Naive thymus-derived CD4-positive, alpha-beta T cell (primary cell): ENCODE results near the gene PSME4. TPM values are rescaled to one million over a fixed set of nuclear protein-coding genes. Genes with fewer than 3 reads are reported as not detected.
A peak's percentile ranks its signal among the peaks of the same experiment; 100 is the strongest.

Experiments used
- ATAC-seq: fragments of 150-1000 bp; cut with Tn5 transposase; 2 replicates; pipeline ENCODE4 v1.10.0; 2021; ENCODE audit warnings: mild to moderate bottlenecking, moderate library complexity
- CTCF ChIA-PET: fragments of 350-600 bp; sonication (Branson Sonifier 250); formaldehyde crosslinking; loops from one replicate; lab custom pipeline; 2021; ENCODE audit warnings: antibody characterized with exemption; lab: Charles Lee
- POLR2A ChIA-PET: fragments of 350-600 bp; sonication (Branson Sonifier 250); formaldehyde crosslinking; loops from one replicate; lab custom pipeline; 2021; ENCODE audit warnings: antibody characterized with exemption, inconsistent platforms; lab: Charles Lee
- DNase-seq, 9 donors: peaks; one replicate each; pipeline versions ENCODE4 v3.0.0 to v3.0.0-alpha.2; 2020 to 2022; ENCODE audit warnings: mixed read lengths in 1 of 9
- H3K27ac ChIP-seq: one replicate; pipeline ENCODE4 v1.7.0; 2013; ENCODE audit warnings: mild to moderate bottlenecking, low read depth, low read length, moderate library complexity
- H3K27me3 ChIP-seq, 2 donors: one replicate each; pipeline ENCODE4 v1.7.0; 2013; ENCODE audit warnings: low read length in 2 of 2, mild to moderate bottlenecking in 2 of 2, moderate library complexity in 2 of 2; ENCODE audit not compliant: control insufficient read depth in 2 of 2, insufficient read depth in 2 of 2
- H3K36me3 ChIP-seq, 3 experiments: 1 replicate in 2 of 3; 2 replicates in 1 of 3; pipeline ENCODE4 v1.7.0; 2013; ENCODE audit warnings: low read length in 3 of 3, mild to moderate bottlenecking in 3 of 3, moderate library complexity in 1 of 3; ENCODE audit not compliant: insufficient read depth in 3 of 3, control insufficient read depth in 2 of 3
- H3K4me1 ChIP-seq, 2 donors: one replicate each; pipeline ENCODE4 v1.7.0; 2013; ENCODE audit warnings: low read length in 2 of 2, mild to moderate bottlenecking in 2 of 2, moderate library complexity in 1 of 2; ENCODE audit not compliant: control insufficient read depth in 2 of 2, insufficient read depth in 2 of 2
- H3K4me3 ChIP-seq: 2 replicates; pipeline ENCODE4 v1.7.0; 2013; ENCODE audit warnings: mild to moderate bottlenecking, low read length
- H3K9me3 ChIP-seq, 3 experiments: 1 replicate in 2 of 3; 2 replicates in 1 of 3; pipeline ENCODE4 v1.7.0; 2013; ENCODE audit warnings: low read length in 3 of 3; ENCODE audit not compliant: control insufficient read depth in 2 of 3
- H3K27ac Mint-ChIP-seq, 9 donors: one replicate each; pipeline ENCODE4 v1.8.0; 2020 to 2022; ENCODE audit warnings: mixed read lengths in 9 of 9, mild to moderate bottlenecking in 8 of 9, moderate library complexity in 5 of 9, inconsistent platforms in 2 of 9
- H3K27me3 Mint-ChIP-seq, 5 donors: one replicate each; pipeline ENCODE4 v1.8.0; 2021 to 2022; ENCODE audit warnings: mixed read lengths in 5 of 5, mild to moderate bottlenecking in 1 of 5
- H3K36me3 Mint-ChIP-seq, 5 donors: one replicate each; pipeline ENCODE4 v1.8.0; 2020 to 2022; ENCODE audit warnings: mixed read lengths in 5 of 5, mild to moderate bottlenecking in 3 of 5, inconsistent platforms in 1 of 5
- H3K4me1 Mint-ChIP-seq, 7 donors: one replicate each; pipeline ENCODE4 v1.8.0; 2020 to 2022; ENCODE audit warnings: mixed read lengths in 7 of 7, mild to moderate bottlenecking in 3 of 7, inconsistent platforms in 1 of 7
- H3K4me3 Mint-ChIP-seq, 10 donors: one replicate each; pipeline ENCODE4 v1.8.0; 2020 to 2022; ENCODE audit warnings: mild to moderate bottlenecking in 10 of 10, mixed read lengths in 10 of 10, moderate library complexity in 6 of 10, inconsistent platforms in 2 of 10
- H3K9me3 Mint-ChIP-seq, 11 donors: one replicate each; pipeline ENCODE4 v1.8.0; 2020 to 2022; ENCODE audit warnings: mixed read lengths in 11 of 11, mild to moderate bottlenecking in 4 of 11, inconsistent platforms in 1 of 11, moderate library complexity in 1 of 11
- intact Hi-C, 2 donors: fragments of 100-400 bp; cut with micrococcal nuclease; formaldehyde crosslinking; loops; one replicate each; pipeline ENCODE4 v1.15.1; 2023
- polyA plus RNA-seq, 2 donors: library from polyadenylated mRNA; unstranded; fragments of 300-500 nt; fragmentation: Illumina TruSeq; gene quantifications; one replicate each; pipeline ENCODE4 v1.2.3, GENCODE V29; 2021
- total RNA-seq, 6 experiments: library from RNA in 5 of 6; stranded (reverse) in 5 of 6; gene quantifications; 1 replicate in 5 of 6; 2 replicates in 1 of 6; pipeline ENCODE4 v1.2.3 and lab custom pipeline; 2021 to 2026

The PSME4 gene
- total and polyA plus RNA-seq, 7 experiments from 2014 or later, result 2.4 to 80.1 (median 53.3) TPM

- Mint-ChIP-seq H3K4me1 (peaks cover 0 to 5% (median 0%) of the 10 kb centered on the region in 7 donors), H3K27ac (peak overlapping the region in 1 of 9 donors; percentile 12), H3K9me3 (no peaks in the 10 kb centered on the region), H3K27me3 (no peaks in the 10 kb centered on the region), H3K36me3 (peaks cover 22 to 74% (median 56%) of the 10 kb centered on the region in 5 donors), H3K4me3 (no peak overlapping the region)
- H3K27me3 ChIP-seq, result no peaks in the 10 kb centered on the region
- no peak overlapping the region for H3K4me3 ChIP-seq
- ATAC-seq (no peak), DNase-seq (no peak)
- H3K36me3 ChIP-seq, result peaks cover 12 to 84% (median 39%) of the 10 kb centered on the region in 3 experiments
- no peaks in the 10 kb centered on the region for H3K9me3 ChIP-seq
- no peak overlapping the region for H3K27ac ChIP-seq
- POLR2A ChIA-PET, result no interaction called here
- intact Hi-C loops, result no loop called here
- H3K4me1 ChIP-seq, result no peaks in the 10 kb centered on the region
- CTCF ChIA-PET, result interaction anchor here (0.7 kb wide), 1 partner anchor 20 kb away, joined by 3 read pairs; no protein-coding TSS in a partner anchor
Measured at GRCh38 chr2:53886406-53887280, 84.2 kb downstream of the PSME4 start.

DNA sequence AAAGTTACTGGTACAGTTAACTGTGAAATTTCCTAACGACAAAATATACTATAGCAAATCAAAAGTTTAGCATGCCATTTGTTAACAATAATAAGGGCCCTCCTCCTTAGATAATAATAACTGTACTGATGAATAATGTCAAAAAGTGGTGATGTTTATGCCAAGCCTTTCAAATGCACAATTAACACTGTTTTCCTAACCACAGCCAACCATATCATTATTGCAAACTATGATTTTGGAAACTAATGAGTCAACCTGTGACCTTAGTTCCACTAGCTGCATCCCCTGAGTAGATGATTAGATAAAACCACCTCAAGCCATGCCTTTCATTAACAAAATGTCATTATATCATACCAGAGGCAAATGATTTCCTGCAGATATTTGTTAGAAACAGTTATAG is 85.9 kb downstream of the PSME4 start:
- CTCF ChIA-PET, result no interaction called here
- no peak overlapping the region for H3K27ac ChIP-seq
- intact Hi-C loops, result no loop called here
- POLR2A ChIA-PET, result no interaction called here
- Mint-ChIP-seq H3K4me3 (no peak overlapping the region), H3K27ac (no peak overlapping the region), H3K4me1 (peaks cover 0 to 5% (median 0%) of the 10 kb centered on the region in 7 donors), H3K36me3 (peaks cover 20 to 77% (median 54%) of the 10 kb centered on the region in 5 donors), H3K27me3 (no peaks in the 10 kb centered on the region), H3K9me3 (no peaks in the 10 kb centered on the region)
- no peaks in the 10 kb centered on the region for H3K4me1 ChIP-seq
- H3K27me3 ChIP-seq, result no peaks in the 10 kb centered on the region
- DNase-seq (no peak), ATAC-seq (no peak)
- no peaks in the 10 kb centered on the region for H3K9me3 ChIP-seq
- H3K4me3 ChIP-seq, result no peak overlapping the region
- peaks cover 12 to 84% (median 34%) of the 10 kb centered on the region in 3 experiments for H3K36me3 ChIP-seq

GRCh38 chr2:53881986-53882385 is 88.8 kb downstream of the PSME4 start:
- no peaks in the 10 kb centered on the region for H3K27me3 Mint-ChIP-seq
- CTCF ChIA-PET, result no interaction called here
- H3K4me3 ChIP-seq, result no peak overlapping the region
- POLR2A ChIA-PET, result no interaction called here
- H3K27ac ChIP-seq, result no peak overlapping the region
- intact Hi-C loops, result no loop called here
- no peak overlapping the region for H3K4me3 Mint-ChIP-seq
- H3K9me3 Mint-ChIP-seq, result no peaks in the 10 kb centered on the region
- DNase-seq (no peak), ATAC-seq (no peak)
- H3K36me3 Mint-ChIP-seq, result peaks cover 25 to 74% (median 38%) of the 10 kb centered on the region in 5 donors
- H3K4me1 Mint-ChIP-seq, result peaks cover 0 to 5% (median 0%) of the 10 kb centered on the region in 7 donors
- no peaks in the 10 kb centered on the region for H3K4me1 ChIP-seq
- no peaks in the 10 kb centered on the region for H3K9me3 ChIP-seq
- H3K36me3 ChIP-seq, result peaks cover 12 to 57% (median 14%) of the 10 kb centered on the region in 3 experiments
- H3K27ac Mint-ChIP-seq, result no peak overlapping the region
- H3K27me3 ChIP-seq, result no peaks in the 10 kb centered on the region

DNA sequence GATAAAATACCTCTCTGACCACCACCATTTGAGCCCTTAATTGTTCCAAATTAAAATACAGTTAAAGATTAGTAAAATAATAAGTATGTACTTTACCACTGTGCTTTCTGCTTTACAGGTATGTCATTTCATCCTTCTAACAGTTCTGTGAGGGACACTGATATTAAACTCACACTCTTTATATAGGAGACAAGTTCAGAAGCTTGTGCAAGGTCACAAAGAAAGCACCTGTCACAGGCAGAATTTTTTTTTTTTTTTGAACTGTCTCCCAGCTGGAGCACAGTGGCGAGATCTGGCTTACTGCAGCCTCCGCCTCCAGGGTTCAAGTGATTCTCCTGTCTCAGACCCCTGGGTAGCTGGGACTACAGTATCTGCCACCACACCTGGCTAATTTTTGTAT is 89.4 kb downstream of the PSME4 start:
- H3K27me3 ChIP-seq, result no peaks in the 10 kb centered on the region
- DNase-seq (no peak), ATAC-seq (no peak)
- peaks cover 21 to 67% (median 32%) of the 10 kb centered on the region in 5 donors for H3K36me3 Mint-ChIP-seq
- H3K36me3 ChIP-seq, result peaks cover 12 to 51% (median 14%) of the 10 kb centered on the region in 3 experiments
- no peaks in the 10 kb centered on the region for H3K4me1 ChIP-seq
- H3K27ac Mint-ChIP-seq, result peak overlapping the region in 1 of 9 donors; percentile 33
- no peaks in the 10 kb centered on the region for H3K9me3 ChIP-seq
- POLR2A ChIA-PET, result no interaction called here
- intact Hi-C loops, result no loop called here
- peaks cover 0 to 4% (median 0%) of the 10 kb centered on the region in 7 donors for H3K4me1 Mint-ChIP-seq
- H3K4me3 ChIP-seq, result no peak overlapping the region
- CTCF ChIA-PET, result no interaction called here
- no peak overlapping the region for H3K27ac ChIP-seq
- no peaks in the 10 kb centered on the region for H3K27me3 Mint-ChIP-seq
- H3K9me3 Mint-ChIP-seq, result no peaks in the 10 kb centered on the region
- no peak overlapping the region for H3K4me3 Mint-ChIP-seq

- ChIA-PET CTCF (no interaction called here), POLR2A (no interaction called here)
- H3K27ac Mint-ChIP-seq, result no peak overlapping the region
- H3K27me3 Mint-ChIP-seq, result no peaks in the 10 kb centered on the region
- H3K36me3 ChIP-seq, result peaks cover 12 to 45% (median 14%) of the 10 kb centered on the region in 3 experiments
- H3K36me3 Mint-ChIP-seq, result peaks cover 21 to 67% (median 34%) of the 10 kb centered on the region in 5 donors
- ATAC-seq, result no peak
- DNase-seq, result no peak
- no peak overlapping the region for H3K4me3 ChIP-seq
- no peak overlapping the region for H3K4me3 Mint-ChIP-seq
- H3K27me3 ChIP-seq, result no peaks in the 10 kb centered on the region
- H3K4me1 Mint-ChIP-seq, result peaks cover 0 to 3% (median 0%) of the 10 kb centered on the region in 7 donors
- H3K4me1 ChIP-seq, result no peaks in the 10 kb centered on the region
- intact Hi-C loops, result no loop called here
- no peak overlapping the region for H3K27ac ChIP-seq
- H3K9me3 ChIP-seq, result no peaks in the 10 kb centered on the region
- H3K9me3 Mint-ChIP-seq, result no peaks in the 10 kb centered on the region
Measured at GRCh38 chr2:53880756-53881155, 90.0 kb downstream of the PSME4 start.

DNA sequence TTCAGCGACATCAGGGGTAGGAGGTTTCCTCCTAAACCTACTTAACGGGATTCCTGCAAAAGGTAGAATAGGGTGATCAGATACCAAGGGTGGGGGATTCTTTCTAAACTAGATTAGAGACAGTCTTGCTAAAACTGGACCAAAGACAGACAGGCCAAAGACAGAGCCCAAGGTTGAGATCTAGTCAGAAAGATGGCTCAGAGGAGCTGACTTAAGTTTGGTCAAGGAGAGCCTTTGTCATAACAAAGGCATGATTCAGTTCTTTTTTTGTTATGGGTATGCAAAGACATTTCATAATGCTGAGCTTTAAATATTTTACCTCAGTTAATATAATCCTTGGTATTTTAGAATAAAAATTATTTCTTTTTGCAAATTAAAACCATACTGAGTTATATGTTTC is 93.2 kb downstream of the PSME4 start:
- Histone ChIP-seq H3K27ac (no peak overlapping the region), H3K4me3 (no peak overlapping the region), H3K4me1 (no peaks in the 10 kb centered on the region), H3K9me3 (no peaks in the 10 kb centered on the region), H3K36me3 (peaks cover 7 to 43% (median 12%) of the 10 kb centered on the region in 3 experiments), H3K27me3 (no peaks in the 10 kb centered on the region)
- Mint-ChIP-seq H3K27me3 (no peaks in the 10 kb centered on the region), H3K36me3 (peaks cover 14 to 59% (median 30%) of the 10 kb centered on the region in 5 donors), H3K27ac (peak overlapping the region in 2 of 9 donors; percentile 14 to 28), H3K4me3 (no peak overlapping the region), H3K4me1 (no peaks in the 10 kb centered on the region), H3K9me3 (no peaks in the 10 kb centered on the region)
- DNase-seq, result no peak
- ATAC-seq, result no peak
- intact Hi-C loops, result no loop called here
- ChIA-PET POLR2A (interaction anchor here (0.6 kb wide), 1 partner anchor 93 kb away, joined by 3 read pairs; no protein-coding TSS in a partner anchor), CTCF (no interaction called here)
